GM10266 (cell line): Measurements from ENCODE around the gene UBR1.

ENCODE experiments used
- DNase-seq: peaks from one replicate; pipeline ENCODE4 v3.0.0; 2012; ENCODE audit errors: extremely low spot score
- CTCF ChIP-seq: IDR thresholded peaks from 2 replicates; pipeline ENCODE4 v1.5.1; 2012; ENCODE audit warnings: mild to moderate bottlenecking, low read depth; ENCODE audit not compliant: control insufficient read depth, insufficient read depth; ENCODE audit errors: missing control alignments

Gene UBR1

GRCh38 chr15:43105778-43106485, at the start of gene UBR1:
Gene UBR1, minus strand, starts transcription at chr15:43106038. Its CDS starts 16 bp downstream, at chr15:43106022.
- TF ChIP-seq CTCF = no peak
- DNase-seq = peak; percentile 86

- TF ChIP-seq CTCF = no peak
- no peak for DNase-seq
Observed at GRCh38 chr15:43153269-43153668, 47.4 kb upstream of the UBR1 start.

GRCh38 chr15:43151688-43152087, 45.9 kb upstream of the UBR1 start:
- DNase-seq = no peak
- TF ChIP-seq CTCF = no peak

GRCh38 chr15:43150191-43150929, 44.5 kb upstream of the UBR1 start:
- no peak for DNase-seq
- TF ChIP-seq CTCF = no peak

GRCh38 chr15:43146184-43146583, 40.3 kb upstream of the UBR1 start:
- no peak for TF ChIP-seq CTCF
- no peak for DNase-seq

GRCh38 chr15:43144512-43144911, 38.7 kb upstream of the UBR1 start:
- DNase-seq = no peak
- no peak for TF ChIP-seq CTCF

- peak; percentile 35 for DNase-seq
- TF ChIP-seq CTCF = no peak
Observed at GRCh38 chr15:43143203-43143941, 37.5 kb upstream of the UBR1 start.
